H1 (cell line): ENCODE measurements around the gene KNCN. TPM values are rescaled to one million over a fixed set of nuclear protein-coding genes. Genes with fewer than 3 reads are reported as not detected.

Experiments
- CTCF ChIA-PET: fragments of 300-600 bp; sonication (Branson Sonifier 250); formaldehyde crosslinking; loops from one replicate; lab custom pipeline; 2021; ENCODE audit not compliant: partially characterized antibody; lab: Charles Lee
- POLR2A ChIA-PET: fragments of 300-600 bp; sonication (Branson Sonifier 250); formaldehyde crosslinking; loops from one replicate; lab custom pipeline; 2021; ENCODE audit warnings: inconsistent platforms; ENCODE audit not compliant: partially characterized antibody; lab: Charles Lee
- DNase-seq, 2 experiments: peaks; one replicate each; pipeline versions ENCODE4 v3.0.0 to v3.0.0-alpha.2; 2010 to 2022; ENCODE audit warnings: low spot score in 2 of 2, low read depth in 1 of 2, mixed read lengths in 1 of 2
- FAIRE-seq: peaks from 2 replicates; lab custom pipeline; 2011; peaks lifted over from hg19 to GRCh38; lab: Jason Lieb, UNC
- H2AFZ ChIP-seq: 2 replicates; pipeline ENCODE4 v1.8.1; 2012; ENCODE audit warnings: low read length, inconsistent platforms
- H2AK5ac ChIP-seq: 2 replicates; pipeline ENCODE4 v1.6.1; 2013; ENCODE audit warnings: low read depth, low read length
- H2BK120ac ChIP-seq: replicated peaks from 2 replicates; pipeline ENCODE3; 2013; ENCODE audit warnings: low read depth, low read length, inconsistent platforms
- H2BK12ac ChIP-seq: 2 replicates; pipeline ENCODE4 v1.6.1; 2013; ENCODE audit warnings: low read depth, low read length
- H2BK15ac ChIP-seq: 2 replicates; pipeline ENCODE4 v1.6.1; 2013; ENCODE audit warnings: low read length
- H2BK20ac ChIP-seq: 2 replicates; pipeline ENCODE4 v1.6.1; 2013; ENCODE audit warnings: low read length
- H2BK5ac ChIP-seq: 2 replicates; pipeline ENCODE4 v1.6.1; 2013; ENCODE audit warnings: low read depth, low read length
- H3K14ac ChIP-seq: 2 replicates; pipeline ENCODE4 v1.6.1; 2013; ENCODE audit warnings: inconsistent platforms; ENCODE audit not compliant: insufficient read length
- H3K18ac ChIP-seq: 2 replicates; pipeline ENCODE4 v1.6.1; 2013; ENCODE audit warnings: low read length; ENCODE audit errors: extremely low read depth
- H3K23ac ChIP-seq: 2 replicates; pipeline ENCODE4 v1.6.1; 2013; ENCODE audit warnings: inconsistent platforms; ENCODE audit not compliant: insufficient read length
- H3K23me2 ChIP-seq: 2 replicates; pipeline ENCODE4 v1.6.1; 2013; ENCODE audit warnings: low read depth, low read length
- H3K27ac ChIP-seq: 2 replicates; pipeline ENCODE4 v1.6.1; 2011; ENCODE audit warnings: low read depth, low read length, inconsistent platforms
- H3K27me3 ChIP-seq, 4 experiments: replicated peaks in 1 of 4; 1 replicate in 1 of 4; 2 replicates in 3 of 4; pipeline versions ENCODE4 v1.6.1 to v1.8.1; 2011 to 2013; ENCODE audit warnings: low read length in 3 of 4, mild to moderate bottlenecking in 3 of 4, inconsistent platforms in 2 of 4, mixed read lengths in 2 of 4, moderate library complexity in 1 of 4; ENCODE audit not compliant: control insufficient read depth in 3 of 4, insufficient read depth in 3 of 4; ENCODE audit errors: extremely low read depth in 1 of 4
- H3K36me3 ChIP-seq, 4 experiments: 2 replicates each; pipeline versions ENCODE4 v1.6.1 to v1.8.1; 2011 to 2013; ENCODE audit warnings: mild to moderate bottlenecking in 4 of 4, low read length in 3 of 4, moderate library complexity in 2 of 4, control low read depth in 1 of 4, inconsistent platforms in 1 of 4; ENCODE audit not compliant: insufficient read depth in 4 of 4, control insufficient read depth in 2 of 4
- H3K4ac ChIP-seq: replicated peaks from 2 replicates; pipeline ENCODE3; 2013; ENCODE audit warnings: low read length, low read depth, mixed read lengths, inconsistent platforms; ENCODE audit not compliant: insufficient read length
- H3K4me1 ChIP-seq, 4 experiments: replicated peaks in 1 of 4; 1 replicate in 1 of 4; 2 replicates in 3 of 4; pipeline versions ENCODE4 v1.6.1 to v1.8.1; 2011 to 2013; ENCODE audit warnings: low read length in 3 of 4, inconsistent platforms in 2 of 4, mixed read lengths in 1 of 4; ENCODE audit not compliant: insufficient read depth in 4 of 4, control insufficient read depth in 3 of 4
- H3K4me2 ChIP-seq, 2 experiments: 2 replicates each; pipeline versions ENCODE4 v1.6.1 to v1.8.1; 2011 to 2013; ENCODE audit warnings: low read depth in 2 of 2, low read length in 2 of 2, control low read depth in 1 of 2, inconsistent platforms in 1 of 2, mild to moderate bottlenecking in 1 of 2; ENCODE audit not compliant: insufficient read depth in 1 of 2
- H3K4me3 ChIP-seq, 4 experiments: fragments of 200-600, 300-600 bp in 1 of 4; sonication (generic), shearing (Covaris generic), sonication (Bioruptor Twin) in 1 of 4; 2 replicates each; pipeline versions ENCODE4 v1.5.1 to v1.8.1; 2011 to 2016; ENCODE audit warnings: low read length in 4 of 4, low read depth in 3 of 4, control low read depth in 2 of 4, inconsistent platforms in 2 of 4, mild to moderate bottlenecking in 2 of 4, mixed read lengths in 1 of 4, moderate library complexity in 1 of 4; ENCODE audit not compliant: insufficient read depth in 2 of 4; ENCODE audit errors: extremely low read depth in 1 of 4
- H3K56ac ChIP-seq: replicated peaks from 2 replicates; pipeline ENCODE3; 2013; ENCODE audit warnings: low read depth, mild to moderate bottlenecking, mixed read lengths, low read length, inconsistent platforms; ENCODE audit not compliant: insufficient read length
- H3K79me1 ChIP-seq: 2 replicates; pipeline ENCODE4 v1.6.1; 2013; ENCODE audit warnings: low read depth, low read length, control low read depth
- H3K79me2 ChIP-seq, 2 experiments: 2 replicates each; pipeline versions ENCODE4 v1.6.1 to v1.8.1; 2012 to 2013; ENCODE audit warnings: low read length in 2 of 2, mild to moderate bottlenecking in 2 of 2, inconsistent platforms in 1 of 2; ENCODE audit not compliant: insufficient read depth in 2 of 2, control insufficient read depth in 1 of 2
- H3K9ac ChIP-seq, 4 experiments: replicated peaks in 1 of 4; 1 replicate in 1 of 4; 2 replicates in 3 of 4; pipeline versions ENCODE4 v1.6.1 to v1.8.1; 2011 to 2013; ENCODE audit warnings: low read depth in 3 of 4, low read length in 3 of 4, control low read depth in 2 of 4, mild to moderate bottlenecking in 2 of 4, moderate library complexity in 2 of 4, inconsistent platforms in 1 of 4; ENCODE audit errors: extremely low read depth in 1 of 4
- H3K9me3 ChIP-seq, 2 experiments: 2 replicates each; pipeline versions ENCODE4 v1.6.1 to v1.8.1; 2012 to 2013; ENCODE audit warnings: mild to moderate bottlenecking in 2 of 2, moderate library complexity in 2 of 2, control low read depth in 1 of 2, inconsistent platforms in 1 of 2, low read depth in 1 of 2, low read length in 1 of 2, mixed read lengths in 1 of 2; ENCODE audit not compliant: insufficient read depth in 2 of 2
- H4K20me1 ChIP-seq, 2 experiments: replicated peaks in 1 of 2; 2 replicates each; pipeline versions ENCODE3 to v1.8.1; 2011 to 2013; ENCODE audit warnings: inconsistent platforms in 2 of 2, low read length in 2 of 2, mild to moderate bottlenecking in 1 of 2; ENCODE audit not compliant: insufficient read depth in 2 of 2, control insufficient read depth in 1 of 2
- H4K5ac ChIP-seq: 2 replicates; pipeline ENCODE4 v1.6.1; 2013; ENCODE audit warnings: low read length, low read depth, mixed read lengths, inconsistent platforms; ENCODE audit not compliant: insufficient read length
- H4K8ac ChIP-seq: 2 replicates; pipeline ENCODE4 v1.8.0; 2013; ENCODE audit warnings: mild to moderate bottlenecking, moderate library complexity, low read length, inconsistent platforms; ENCODE audit not compliant: insufficient read depth; ENCODE audit errors: extremely low read depth
- H4K91ac ChIP-seq: replicated peaks from 2 replicates; pipeline ENCODE3; 2013; ENCODE audit warnings: low read length, mixed read lengths, inconsistent platforms; ENCODE audit not compliant: insufficient read length
- BACH1 ChIP-seq: IDR thresholded peaks from 2 replicates; pipeline ENCODE4 v1.6.1; 2012; ENCODE audit warnings: low read length, improper control_type of control experiment
- CEBPB ChIP-seq: IDR thresholded peaks from 2 replicates; pipeline ENCODE4 v1.6.1; 2012; ENCODE audit warnings: low read depth, low read length
- CTBP2 ChIP-seq: IDR thresholded peaks from 2 replicates; pipeline ENCODE4 v1.7.0; 2011; ENCODE audit warnings: borderline replicate concordance, mild to moderate bottlenecking, moderate library complexity, mixed read lengths, low read length; ENCODE audit not compliant: insufficient read depth, insufficient read length
- CTCF ChIP-seq, 3 experiments: IDR thresholded peaks; 1 replicate in 2 of 3; 2 replicates in 1 of 3; pipeline versions ENCODE4 v1.5.1 to v1.6.1; 2011; ENCODE audit warnings: low read length in 3 of 3, mild to moderate bottlenecking in 3 of 3, inconsistent platforms in 2 of 3, low read depth in 1 of 3, moderate library complexity in 1 of 3; ENCODE audit not compliant: insufficient read depth in 1 of 3; ENCODE audit errors: control extremely low read depth in 1 of 3
- KDM4A ChIP-seq: IDR thresholded peaks from one replicate; pipeline ENCODE4 v1.7.1; 2012; ENCODE audit warnings: low read depth, mild to moderate bottlenecking, moderate library complexity, low read length, inconsistent platforms; ENCODE audit not compliant: severe bottlenecking
- MAFK ChIP-seq: IDR thresholded peaks from 2 replicates; pipeline ENCODE4 v1.6.1; 2012; ENCODE audit warnings: low read depth, mild to moderate bottlenecking, improper control_type of control experiment, low read length
- MAX ChIP-seq: IDR thresholded peaks from 2 replicates; pipeline ENCODE4 v1.6.1; 2012; ENCODE audit warnings: inconsistent platforms
- NANOG ChIP-seq: IDR thresholded peaks from 2 replicates; pipeline ENCODE4 v1.6.1; 2011; ENCODE audit warnings: low read length, low read depth, mild to moderate bottlenecking, inconsistent platforms; ENCODE audit not compliant: insufficient read depth, poor library complexity, severe bottlenecking
- WGBS, 2 experiments: shearing (Covaris generic) in 1 of 2; methylation state at CpG; one replicate each; pipeline versions ENCODE4 v1.1.6 to v1.1.7; 2013 to 2015; ENCODE audit warnings: low lambda C conversion rate in 2 of 2, mixed read lengths in 2 of 2, inconsistent platforms in 1 of 2, low coverage in 1 of 2, missing lambda C conversion rate in 1 of 2; ENCODE audit not compliant: insufficient replicate concordance in 2 of 2, insufficient coverage in 1 of 2, insufficient read length in 1 of 2; ENCODE audit errors: extremely low coverage in 1 of 2, missing lambda C conversion rate in 1 of 2; 5-methylcytosine and 5-hydroxymethylcytosine counted together
- polyA plus RNA-seq, 7 experiments: library from polyadenylated mRNA; depleted of rRNA in 3 of 7; stranded (reverse) in 5 of 7; unstranded in 2 of 7; fragments of >200 nt in 5 of 7; fragments of 200-250 nt in 2 of 7; gene quantifications; 1 replicate in 5 of 7; 2 replicates in 1 of 7; 4 replicates in 1 of 7; pipeline versions ENCODE4 v1.2.1 to v1.2.3, GENCODE V29; 2011 to 2013; ENCODE audit warnings: missing spikeins in 2 of 7, mixed read lengths in 2 of 7
- total RNA-seq: library from RNA; stranded (reverse); fragmentation: NEBNext Ultra II Directional; extraction: Animal tissue kit (Norgen Biotek cat#: 25700); gene quantifications from 2 replicates; pipeline ENCODE4 v1.2.1, GENCODE V29; 2021

The KNCN gene
- total and polyA plus RNA-seq, 2 of the 8 experiments (the other 6 are each of a cell fraction or from before 2014, with no cell fraction given) = not detected

GRCh38 chr1:46533179-46533864 lies 18.1 kb downstream of the KNCN start:
- Histone ChIP-seq H3K79me1 (no peaks in the 10 kb centered on the region), H3K27me3 (peaks cover 27 to 71% (median 59%) of the 10 kb centered on the region in 4 experiments), H2BK5ac (no peak overlapping the region), H3K4me1 (peaks cover 0 to 2% (median 0%) of the 10 kb centered on the region in 4 experiments; a peak in 3 of 7 replicates), H2BK12ac (peak overlapping the region; percentile 22; the same call in 1 of the 2 replicates), H3K56ac (no peak overlapping the region), H3K18ac (no peak overlapping the region), H3K4me2 (peak overlapping the region; percentile 55 to 77), H3K36me3 (no peaks in the 10 kb centered on the region), H3K23me2 (peaks cover 7% of the 10 kb centered on the region; the same call in 1 of the 2 replicates), H2BK120ac (no peak overlapping the region), H3K27ac (no peak overlapping the region), H2BK20ac (no peak overlapping the region), H4K20me1 (peaks cover 1% of the 10 kb centered on the region in 2 experiments), H4K91ac (no peak overlapping the region), H2BK15ac (no peak overlapping the region), H2AFZ (no peak overlapping the region), H3K14ac (no peak overlapping the region), H2AK5ac (no peak overlapping the region), H4K8ac (no peak overlapping the region), H3K4me3 (peak overlapping the region; percentile 16 to 52 (median 32); a peak in 7 of 8 replicates), H3K4ac (no peak overlapping the region), H3K79me2 (no peaks in the 10 kb centered on the region), H3K23ac (no peak overlapping the region), H4K5ac (no peak overlapping the region), H3K9me3 (no peaks in the 10 kb centered on the region), H3K9ac (no peak overlapping the region)
- FAIRE-seq (no peak), DNase-seq (peak in 1 of 2 experiments; percentile 78)
- 11% methylated on average over 40 of the region's 71 CpGs; no CpG with 5 or more reads in 1 of the 2 experiments for WGBS, 2 experiments
- POLR2A ChIA-PET = interaction anchor here (1.1 to 1.5 kb wide), 3 partner anchors 10 to 45 kb away, joined by 3 to 7 read pairs (median 5); no protein-coding TSS in a partner anchor
- CTCF ChIA-PET = interaction anchor here (0.6 to 25.0 kb wide), 24 partner anchors 12 to 193 kb away, joined by 3 to 1068 read pairs (median 5); partner anchors contain the start of genes DMBX1 and KNCN
- TF ChIP-seq MAX = peak; percentile 31; the same call in 1 of the 2 replicates
- no peak for TF ChIP-seq MAFK
- no peak for TF ChIP-seq NANOG
- no peak for TF ChIP-seq CEBPB
- TF ChIP-seq CTBP2 = no peak
- TF ChIP-seq CTCF (IDR thresholded peaks at IDR 0.05; ENCODE audit: control extremely low read depth in 1 of 3, insufficient read depth in 1 of 3, low read depth in 1 of 3, low read length in 3 of 3) = peak in 1 of 3 experiments; percentile 22; a peak in 1 of 4 replicates
- TF ChIP-seq KDM4A = peak; percentile 65
- no peak for TF ChIP-seq BACH1
